ENCODE measurements around the gene IQUB. TPM values are rescaled to one million over a fixed set of nuclear protein-coding genes. Genes with fewer than 3 reads are reported as not detected.
"Not testable (repeated sequence)": the region's sequence is repeated elsewhere in the genome, so short reads cannot be mapped to it uniquely, and the experiment has no call there.

The IQUB gene
- total RNA-seq, 1 donor from 2014 or later, result 0.98 TPM

DNA sequence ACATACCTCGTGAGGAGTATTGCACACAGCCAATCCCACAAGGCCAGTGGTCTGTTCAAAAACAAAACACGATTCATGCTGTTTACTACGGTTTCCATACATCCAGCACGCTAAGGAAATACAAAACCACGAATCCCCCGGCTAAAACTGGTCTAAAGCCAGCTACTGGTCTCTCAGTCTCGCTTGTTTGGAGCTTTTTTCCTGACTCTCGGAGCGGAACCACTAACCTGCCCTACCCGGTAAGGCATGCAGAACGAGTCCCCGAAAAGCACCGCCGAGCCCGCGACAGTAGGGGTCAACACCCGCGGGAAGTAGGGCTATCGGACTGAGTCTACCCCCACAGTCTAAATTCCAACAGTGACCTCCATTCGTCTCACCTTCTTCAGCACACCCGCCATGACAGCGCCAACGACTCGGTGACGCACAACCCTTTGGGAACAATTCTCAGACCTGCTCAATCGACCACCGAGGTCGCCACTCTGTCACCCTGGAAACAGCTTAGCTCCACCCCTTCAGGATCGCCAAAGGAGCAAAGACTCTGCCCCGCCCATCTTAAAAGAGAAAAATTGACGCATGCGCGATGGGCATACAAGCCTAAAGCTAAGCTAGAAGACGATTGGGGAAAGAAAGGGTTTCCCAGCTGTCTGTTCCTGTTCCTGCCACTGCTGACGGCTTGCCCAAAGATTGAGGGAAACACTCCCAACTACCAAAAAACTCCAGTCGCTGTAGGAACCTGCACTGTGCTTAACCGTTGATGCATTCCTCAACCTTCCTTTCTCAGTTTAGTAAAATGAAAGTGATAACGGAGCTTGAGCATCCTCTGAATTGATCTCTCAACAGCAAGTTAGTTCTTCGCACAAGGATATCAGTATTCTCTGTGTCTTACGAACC is 23.2 kb upstream of the IQUB start, which contains the start of gene NDUFA5:
Gene NDUFA5 (minus strand): TSS at position 421 of the 891 bp plus-strand sequence. CDS start 23 bp downstream, at position 398.
- no peak within 1 kb of the TSS for H3K4me3 Mint-ChIP-seq (ENCODE audit: unreplicated experiment)
- TF ChIP-seq, protein P1, sequence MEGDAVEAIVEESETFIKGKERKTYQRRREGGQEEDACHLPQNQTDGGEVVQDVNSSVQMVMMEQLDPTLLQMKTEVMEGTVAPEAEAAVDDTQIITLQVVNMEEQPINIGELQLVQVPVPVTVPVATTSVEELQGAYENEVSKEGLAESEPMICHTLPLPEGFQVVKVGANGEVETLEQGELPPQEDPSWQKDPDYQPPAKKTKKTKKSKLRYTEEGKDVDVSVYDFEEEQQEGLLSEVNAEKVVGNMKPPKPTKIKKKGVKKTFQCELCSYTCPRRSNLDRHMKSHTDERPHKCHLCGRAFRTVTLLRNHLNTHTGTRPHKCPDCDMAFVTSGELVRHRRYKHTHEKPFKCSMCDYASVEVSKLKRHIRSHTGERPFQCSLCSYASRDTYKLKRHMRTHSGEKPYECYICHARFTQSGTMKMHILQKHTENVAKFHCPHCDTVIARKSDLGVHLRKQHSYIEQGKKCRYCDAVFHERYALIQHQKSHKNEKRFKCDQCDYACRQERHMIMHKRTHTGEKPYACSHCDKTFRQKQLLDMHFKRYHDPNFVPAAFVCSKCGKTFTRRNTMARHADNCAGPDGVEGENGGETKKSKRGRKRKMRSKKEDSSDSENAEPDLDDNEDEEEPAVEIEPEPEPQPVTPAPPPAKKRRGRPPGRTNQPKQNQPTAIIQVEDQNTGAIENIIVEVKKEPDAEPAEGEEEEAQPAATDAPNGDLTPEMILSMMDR (IDR thresholded peaks at IDR 0.05; ENCODE audit: partially characterized antibody, unreplicated experiment), result no peak
- H3K9me3 Mint-ChIP-seq (ENCODE audit: unreplicated experiment), result no peaks in the 10 kb centered on the region
- DNase-seq, result peak; percentile 96
- H3K36me3 Mint-ChIP-seq (ENCODE audit: unreplicated experiment), result peaks cover 5% of the 10 kb centered on the region
- peaks cover 1% of the 10 kb centered on the region for H3K27me3 Mint-ChIP-seq (ENCODE audit: unreplicated experiment)
- H3K4me1 Mint-ChIP-seq (ENCODE audit: low read depth, unreplicated experiment), result peaks cover 6% of the 10 kb centered on the region
- H3K27ac Mint-ChIP-seq (ENCODE audit: unreplicated experiment), result no peak within 1 kb of the TSS

DNA sequence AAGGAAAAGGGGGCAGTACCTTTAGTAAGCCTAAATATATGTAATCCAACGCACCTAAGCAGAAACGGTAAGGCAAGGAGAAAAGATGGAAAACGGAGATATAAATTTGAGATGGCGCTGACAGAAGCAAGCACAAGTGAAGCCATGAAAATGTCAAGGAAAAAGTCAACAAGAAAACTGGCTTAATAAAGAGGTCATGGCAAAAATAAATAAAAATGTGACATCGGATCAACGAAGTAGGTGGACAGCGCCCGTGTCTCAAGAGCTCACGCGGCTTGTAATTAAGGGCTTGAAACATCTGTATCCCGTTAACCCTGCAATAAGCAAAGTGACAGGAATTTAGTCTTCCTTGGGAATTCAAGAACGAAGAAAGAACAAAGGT is 22.6 kb upstream of the IQUB start:
- H3K4me1 Mint-ChIP-seq (ENCODE audit: low read depth, unreplicated experiment), result peaks cover 6% of the 10 kb centered on the region
- no peak for DNase-seq
- H3K36me3 Mint-ChIP-seq (ENCODE audit: unreplicated experiment), result peaks cover 5% of the 10 kb centered on the region
- TF ChIP-seq, protein P1 (IDR thresholded peaks at IDR 0.05; ENCODE audit: partially characterized antibody, unreplicated experiment), result no peak
- H3K4me3 Mint-ChIP-seq (ENCODE audit: unreplicated experiment), result no peak overlapping the region
- H3K9me3 Mint-ChIP-seq (ENCODE audit: unreplicated experiment), result no peaks in the 10 kb centered on the region
- no peak overlapping the region for H3K27ac Mint-ChIP-seq (ENCODE audit: unreplicated experiment)
- H3K27me3 Mint-ChIP-seq (ENCODE audit: unreplicated experiment), result peaks cover 1% of the 10 kb centered on the region

DNA sequence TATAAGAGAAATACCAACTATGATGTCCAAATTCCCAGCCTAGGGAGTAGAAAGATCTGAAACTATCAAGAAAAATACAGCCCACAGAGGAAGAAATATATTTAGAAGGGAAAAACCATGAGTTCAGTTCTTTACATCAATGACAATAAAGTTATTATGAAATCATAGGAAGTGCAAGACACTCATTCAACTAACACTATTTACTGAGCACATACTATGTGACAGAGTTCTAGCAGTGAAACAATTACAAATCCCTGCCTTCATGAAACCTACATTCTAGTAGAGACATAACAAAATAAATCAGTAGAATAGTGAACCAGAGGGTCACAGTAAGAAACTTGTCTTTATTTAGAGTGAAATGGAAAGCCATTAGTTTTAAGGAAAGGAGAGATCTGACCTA is 21.1 kb upstream of the IQUB start:
- H3K36me3 Mint-ChIP-seq (ENCODE audit: unreplicated experiment), result peaks cover 5% of the 10 kb centered on the region

DNA sequence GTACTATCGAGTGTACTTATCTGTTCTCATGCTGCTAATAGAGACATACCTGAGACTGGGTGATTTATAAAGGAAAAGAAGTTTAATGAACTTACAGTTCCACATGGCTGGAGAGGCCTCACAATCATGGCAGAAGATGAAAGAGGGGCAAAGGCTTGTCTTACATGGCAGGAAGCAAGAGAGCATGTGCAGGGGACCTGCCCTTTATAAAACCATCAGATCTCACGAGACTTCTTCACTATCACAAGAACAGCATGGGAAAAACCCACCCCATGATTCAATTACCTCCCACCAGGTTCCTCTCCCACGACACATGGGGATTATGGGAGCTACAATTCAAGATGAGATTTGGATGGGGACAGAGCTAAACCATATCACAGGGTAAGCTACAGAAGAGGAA is 18.8 kb upstream of the IQUB start:
- DNase-seq, result no peak
- peaks cover 3% of the 10 kb centered on the region for H3K4me1 Mint-ChIP-seq (ENCODE audit: low read depth, unreplicated experiment)
- H3K27me3 Mint-ChIP-seq (ENCODE audit: unreplicated experiment), result peaks cover 1% of the 10 kb centered on the region
- H3K9me3 Mint-ChIP-seq (ENCODE audit: unreplicated experiment), result no peaks in the 10 kb centered on the region
- peaks cover 5% of the 10 kb centered on the region for H3K36me3 Mint-ChIP-seq (ENCODE audit: unreplicated experiment)
- no peak overlapping the region for H3K27ac Mint-ChIP-seq (ENCODE audit: unreplicated experiment)
- no peak overlapping the region for H3K4me3 Mint-ChIP-seq (ENCODE audit: unreplicated experiment)
- TF ChIP-seq, protein P1 (IDR thresholded peaks at IDR 0.05; ENCODE audit: partially characterized antibody, unreplicated experiment), result no peak

More for the DNA sequence above, 21.1 kb upstream of the IQUB start:
- H3K4me1 Mint-ChIP-seq (ENCODE audit: low read depth, unreplicated experiment), result peaks cover 6% of the 10 kb centered on the region
- H3K27ac Mint-ChIP-seq (ENCODE audit: unreplicated experiment), result no peak overlapping the region
- TF ChIP-seq, protein P1 (IDR thresholded peaks at IDR 0.05; ENCODE audit: partially characterized antibody, unreplicated experiment), result no peak
- no peak overlapping the region for H3K4me3 Mint-ChIP-seq (ENCODE audit: unreplicated experiment)
- H3K27me3 Mint-ChIP-seq (ENCODE audit: unreplicated experiment), result peaks cover 1% of the 10 kb centered on the region
- DNase-seq, result no peak
- H3K9me3 Mint-ChIP-seq (ENCODE audit: unreplicated experiment), result no peaks in the 10 kb centered on the region

- H3K4me3 Mint-ChIP-seq (ENCODE audit: unreplicated experiment), result no peak overlapping the region
- TF ChIP-seq, protein P1 (IDR thresholded peaks at IDR 0.05; ENCODE audit: partially characterized antibody, unreplicated experiment), result no peak
- peaks cover 5% of the 10 kb centered on the region for H3K36me3 Mint-ChIP-seq (ENCODE audit: unreplicated experiment)
- H3K9me3 Mint-ChIP-seq (ENCODE audit: unreplicated experiment), result no peaks in the 10 kb centered on the region
- peaks cover 1% of the 10 kb centered on the region for H3K27me3 Mint-ChIP-seq (ENCODE audit: unreplicated experiment)
- H3K27ac Mint-ChIP-seq (ENCODE audit: unreplicated experiment), result no peak overlapping the region
- no peak for DNase-seq
- H3K4me1 Mint-ChIP-seq (ENCODE audit: low read depth, unreplicated experiment), result peaks cover 2% of the 10 kb centered on the region
Observed at GRCh38 chr7:123552641-123553040, 18.2 kb upstream of the IQUB start.

DNA sequence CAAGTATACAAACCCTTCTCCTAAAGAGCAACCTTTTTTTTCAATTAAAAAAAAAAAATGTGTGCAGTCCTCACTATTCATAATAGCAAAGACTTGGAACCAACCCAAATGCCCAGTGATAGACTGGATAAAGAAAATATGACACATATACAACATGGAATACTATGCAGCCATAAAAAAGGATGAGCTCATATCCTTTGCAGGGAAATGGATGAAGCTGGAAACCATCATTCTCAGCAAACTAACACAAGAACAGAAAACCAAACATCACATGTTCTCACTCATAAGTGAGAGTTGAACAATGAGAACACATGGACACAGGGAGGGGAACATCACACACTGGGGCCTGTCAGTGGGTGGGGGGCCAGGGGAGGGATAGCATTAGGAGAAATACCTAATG is 17.7 kb upstream of the IQUB start:
- H3K27ac Mint-ChIP-seq (ENCODE audit: unreplicated experiment); H3K36me3 Mint-ChIP-seq (ENCODE audit: unreplicated experiment); H3K4me3 Mint-ChIP-seq (ENCODE audit: unreplicated experiment); H3K27me3 Mint-ChIP-seq (ENCODE audit: unreplicated experiment); H3K4me1 Mint-ChIP-seq (ENCODE audit: low read depth, unreplicated experiment); H3K9me3 Mint-ChIP-seq (ENCODE audit: unreplicated experiment); DNase-seq: not testable (repeated sequence)
